ENCODE measurements around the gene C1orf116.

The C1orf116 gene

DNA sequence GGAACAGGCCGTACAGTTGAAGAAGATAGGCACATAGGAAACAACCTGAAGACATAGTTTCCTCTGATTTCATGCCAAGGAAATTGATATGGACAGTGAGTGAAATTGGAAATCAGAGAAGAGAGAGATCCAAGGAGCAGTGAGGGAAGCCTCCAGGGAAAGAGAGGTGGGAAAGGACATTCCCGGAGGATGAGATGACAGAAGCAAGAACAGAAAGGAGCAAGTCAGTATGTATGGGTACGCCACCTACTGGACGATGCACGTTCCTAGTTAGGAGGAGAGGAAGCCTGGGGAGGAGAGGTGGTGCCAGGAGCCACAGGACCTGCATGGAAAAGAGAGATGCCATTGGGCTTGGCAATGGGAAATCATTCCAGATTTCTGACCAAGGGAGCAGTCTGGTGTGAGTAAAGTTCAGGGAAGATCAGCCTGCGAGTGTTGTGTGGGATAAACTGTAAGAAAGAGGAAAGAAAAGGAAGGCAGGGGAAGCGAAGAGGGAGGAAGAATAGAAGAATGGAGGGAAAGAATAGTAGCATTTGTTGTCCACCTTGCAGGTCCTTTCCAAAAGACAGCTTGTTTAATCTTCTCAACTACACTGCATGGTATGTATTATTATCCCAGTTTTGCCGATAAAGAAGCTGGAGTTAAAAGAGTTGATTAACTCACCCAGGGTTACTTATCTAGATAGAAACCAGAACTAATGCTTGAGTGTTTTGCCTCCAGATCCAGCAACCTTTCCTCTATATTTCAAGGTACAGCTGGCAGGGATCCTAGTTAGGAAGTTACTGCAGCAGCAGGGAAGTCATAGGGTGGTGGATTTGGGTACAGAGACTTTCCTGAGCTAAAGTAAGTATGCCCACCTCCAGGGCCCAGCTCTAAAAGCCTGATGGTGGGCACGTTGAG lies 27.4 kb downstream of the C1orf116 start:
- no peaks in the 10 kb centered on the region; the same call in 1 of the 2 replicates for H3K27me3 ChIP-seq (ENCODE audit: control insufficient read depth, insufficient read depth, low read length)
- H3K4me1 ChIP-seq (ENCODE audit: control insufficient read depth, insufficient read depth, low read length) = peaks cover 3% of the 10 kb centered on the region
- no peaks in the 10 kb centered on the region for H3K36me3 ChIP-seq (ENCODE audit: control insufficient read depth, insufficient read depth, low read length)
- H3K9me3 ChIP-seq (ENCODE audit: control insufficient read depth, insufficient read depth, low read length) = no peaks in the 10 kb centered on the region
- no peak overlapping the region for H3K4me3 ChIP-seq (ENCODE audit: low read depth, low read length)
- no peak overlapping the region for H3K27ac ChIP-seq (ENCODE audit: low read depth, low read length)
- H3K9ac ChIP-seq (ENCODE audit: low read depth, low read length) = no peak overlapping the region

DNA sequence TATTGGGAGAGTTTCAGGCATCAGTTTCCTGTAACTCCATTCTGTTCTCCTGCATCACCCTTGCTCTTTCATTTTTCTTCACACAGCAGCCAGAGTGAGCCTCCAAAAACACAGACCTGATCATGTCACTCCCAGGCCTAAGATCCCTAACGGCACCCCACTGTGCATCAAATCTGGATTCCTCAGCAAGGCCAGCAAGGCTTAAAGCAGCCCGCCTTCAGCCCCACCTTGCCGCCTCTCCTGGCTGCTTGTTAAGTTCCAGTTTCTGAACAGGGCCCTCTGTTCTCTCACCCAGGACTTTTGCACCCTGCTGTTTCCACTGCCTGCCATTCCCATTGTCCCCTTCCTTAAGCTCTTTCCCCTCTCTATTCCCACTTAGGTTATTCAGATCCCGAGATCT lies 29.3 kb downstream of the C1orf116 start:
- Histone ChIP-seq H3K9ac (ENCODE audit: low read depth, low read length) (no peak overlapping the region), H3K9me3 (ENCODE audit: control insufficient read depth, insufficient read depth, low read length) (no peaks in the 10 kb centered on the region), H3K36me3 (ENCODE audit: control insufficient read depth, insufficient read depth, low read length) (no peaks in the 10 kb centered on the region), H3K27ac (ENCODE audit: low read depth, low read length) (no peak overlapping the region), H3K4me3 (ENCODE audit: low read depth, low read length) (no peak overlapping the region), H3K27me3 (ENCODE audit: control insufficient read depth, insufficient read depth, low read length) (no peaks in the 10 kb centered on the region; the same call in 1 of the 2 replicates), H3K4me1 (ENCODE audit: control insufficient read depth, insufficient read depth, low read length) (peaks cover 3% of the 10 kb centered on the region)

DNA sequence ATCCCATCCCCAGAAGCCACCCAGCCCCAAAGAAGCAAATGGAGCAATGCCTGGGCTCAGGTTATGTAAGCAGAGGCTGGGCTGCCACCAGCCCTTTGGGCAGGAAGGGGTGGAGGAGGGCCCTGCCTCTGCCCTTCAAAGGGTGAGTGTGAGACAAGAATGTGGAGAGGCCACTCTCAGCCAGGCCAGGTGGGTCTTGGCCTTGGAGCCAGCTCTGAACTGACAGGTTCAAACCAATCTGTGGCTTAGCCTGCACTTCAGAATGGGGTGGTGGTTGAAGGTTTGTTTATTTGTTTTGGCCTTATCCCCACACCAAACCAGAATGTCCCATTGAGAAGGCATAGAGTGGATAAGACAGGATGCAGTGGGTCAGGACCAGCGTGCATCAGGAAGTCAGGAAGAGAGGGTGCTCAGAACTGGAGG lies 29.8 kb downstream of the C1orf116 start:
- no peaks in the 10 kb centered on the region for H3K9me3 ChIP-seq (ENCODE audit: control insufficient read depth, insufficient read depth, low read length)
- peaks cover 3% of the 10 kb centered on the region for H3K4me1 ChIP-seq (ENCODE audit: control insufficient read depth, insufficient read depth, low read length)
- H3K27ac ChIP-seq (ENCODE audit: low read depth, low read length) = no peak overlapping the region
- no peak overlapping the region for H3K4me3 ChIP-seq (ENCODE audit: low read depth, low read length)
- no peaks in the 10 kb centered on the region; the same call in 1 of the 2 replicates for H3K27me3 ChIP-seq (ENCODE audit: control insufficient read depth, insufficient read depth, low read length)
- H3K9ac ChIP-seq (ENCODE audit: low read depth, low read length) = no peak overlapping the region
- H3K36me3 ChIP-seq (ENCODE audit: control insufficient read depth, insufficient read depth, low read length) = no peaks in the 10 kb centered on the region

DNA sequence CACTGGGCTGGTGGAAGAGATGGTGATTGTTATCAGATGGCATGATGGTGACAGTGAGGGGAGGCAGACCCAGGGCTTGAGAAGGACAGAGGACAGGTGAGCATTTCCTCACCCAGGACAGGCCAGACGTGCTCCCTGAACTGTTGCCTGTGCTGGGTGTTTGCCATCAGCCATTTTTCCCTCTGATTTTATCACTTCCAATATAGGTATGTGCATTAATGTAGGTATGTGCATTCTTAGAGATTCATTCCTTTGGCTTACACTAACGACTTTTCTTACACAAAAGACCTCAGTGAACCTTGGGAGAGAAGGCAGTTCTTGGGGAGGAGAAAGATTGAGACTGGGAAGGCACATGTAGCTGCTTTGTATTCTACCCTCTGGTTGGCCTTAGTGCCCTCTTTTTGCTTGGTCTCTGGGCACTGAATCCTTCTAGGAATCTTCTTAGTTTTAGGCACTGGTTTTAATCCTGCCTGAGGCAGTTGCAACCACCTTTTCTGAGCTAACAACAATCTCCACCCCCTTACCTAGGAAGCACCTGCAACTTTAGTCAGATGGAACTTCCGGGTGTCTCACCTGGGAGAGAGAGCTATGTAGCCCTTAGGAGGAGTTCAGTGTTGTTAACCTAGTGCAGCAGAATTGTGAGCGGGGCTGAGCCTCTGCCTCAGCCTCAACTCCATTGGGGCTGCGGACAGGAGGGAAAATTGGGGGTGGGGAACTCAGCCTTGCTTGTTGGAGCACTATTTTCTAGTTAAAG lies 30.9 kb downstream of the C1orf116 start:
- no peaks in the 10 kb centered on the region for H3K27me3 ChIP-seq (ENCODE audit: control insufficient read depth, insufficient read depth, low read length)
- H3K9me3 ChIP-seq (ENCODE audit: control insufficient read depth, insufficient read depth, low read length) = no peaks in the 10 kb centered on the region
- no peak overlapping the region for H3K4me3 ChIP-seq (ENCODE audit: low read depth, low read length)
- no peak overlapping the region for H3K9ac ChIP-seq (ENCODE audit: low read depth, low read length)
- no peaks in the 10 kb centered on the region for H3K36me3 ChIP-seq (ENCODE audit: control insufficient read depth, insufficient read depth, low read length)
- H3K27ac ChIP-seq (ENCODE audit: low read depth, low read length) = no peak overlapping the region
- H3K4me1 ChIP-seq (ENCODE audit: control insufficient read depth, insufficient read depth, low read length) = peaks cover 3% of the 10 kb centered on the region

DNA sequence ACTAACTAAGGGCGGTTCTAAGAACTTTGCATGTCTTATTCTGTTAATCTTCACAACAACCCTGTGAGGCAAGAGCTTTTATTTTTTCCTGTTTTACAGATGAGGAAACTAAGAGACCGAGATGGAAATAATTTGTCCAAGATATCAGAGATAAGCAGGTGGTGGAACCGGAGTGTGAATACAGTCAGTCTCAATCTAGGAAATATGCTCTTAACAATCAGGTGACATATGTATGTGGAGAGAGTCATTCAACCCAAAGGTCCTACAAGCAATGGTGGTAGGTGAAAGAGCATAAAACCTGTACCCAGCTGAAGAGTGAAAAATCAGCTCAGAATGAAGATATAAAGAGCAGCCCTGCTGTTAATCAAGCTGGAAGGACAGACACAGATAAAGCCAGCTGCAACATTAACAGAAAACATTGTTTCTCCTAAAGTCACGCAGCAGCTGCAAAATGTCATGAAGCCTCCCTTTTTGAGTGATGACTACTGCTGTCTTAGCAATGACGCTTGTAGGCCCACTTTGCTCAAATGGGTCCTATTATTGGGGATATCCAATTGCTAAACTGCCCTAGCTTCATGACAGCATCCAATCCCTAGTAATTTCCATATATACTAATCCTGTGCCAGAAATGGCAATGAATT lies 31.8 kb downstream of the C1orf116 start:
- no peaks in the 10 kb centered on the region for H3K36me3 ChIP-seq (ENCODE audit: control insufficient read depth, insufficient read depth, low read length)
- H3K4me1 ChIP-seq (ENCODE audit: control insufficient read depth, insufficient read depth, low read length) = peaks cover 3% of the 10 kb centered on the region
- no peak overlapping the region for H3K27ac ChIP-seq (ENCODE audit: low read depth, low read length)
- no peaks in the 10 kb centered on the region for H3K9me3 ChIP-seq (ENCODE audit: control insufficient read depth, insufficient read depth, low read length)
- no peak overlapping the region for H3K4me3 ChIP-seq (ENCODE audit: low read depth, low read length)
- H3K27me3 ChIP-seq (ENCODE audit: control insufficient read depth, insufficient read depth, low read length) = no peaks in the 10 kb centered on the region
- no peak overlapping the region for H3K9ac ChIP-seq (ENCODE audit: low read depth, low read length)

DNA sequence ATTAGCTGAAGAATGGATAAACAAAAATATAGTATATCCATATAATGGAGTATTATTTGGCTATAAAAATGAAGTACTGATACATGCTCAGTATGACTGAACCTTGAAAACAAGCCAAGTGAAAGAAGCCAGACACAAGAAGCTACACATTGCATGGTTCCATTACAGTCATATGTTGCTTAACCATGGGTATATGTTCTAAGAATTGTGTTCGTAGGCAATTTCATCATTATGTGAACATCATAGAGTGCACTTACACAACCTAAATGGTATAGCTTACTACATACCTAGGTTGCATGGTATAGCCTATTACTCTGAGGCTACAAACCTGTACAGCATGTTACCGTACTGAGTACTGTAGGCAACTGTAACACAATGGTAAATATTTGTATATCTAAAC lies 33.7 kb downstream of the C1orf116 start:
- Histone ChIP-seq H3K4me3 (ENCODE audit: low read depth, low read length) (no peak overlapping the region), H3K9me3 (ENCODE audit: control insufficient read depth, insufficient read depth, low read length) (no peaks in the 10 kb centered on the region), H3K36me3 (ENCODE audit: control insufficient read depth, insufficient read depth, low read length) (no peaks in the 10 kb centered on the region), H3K27ac (ENCODE audit: low read depth, low read length) (no peak overlapping the region), H3K9ac (ENCODE audit: low read depth, low read length) (no peak overlapping the region), H3K27me3 (ENCODE audit: control insufficient read depth, insufficient read depth, low read length) (no peaks in the 10 kb centered on the region), H3K4me1 (ENCODE audit: control insufficient read depth, insufficient read depth, low read length) (no peaks in the 10 kb centered on the region; the same call in 1 of the 2 replicates)

DNA sequence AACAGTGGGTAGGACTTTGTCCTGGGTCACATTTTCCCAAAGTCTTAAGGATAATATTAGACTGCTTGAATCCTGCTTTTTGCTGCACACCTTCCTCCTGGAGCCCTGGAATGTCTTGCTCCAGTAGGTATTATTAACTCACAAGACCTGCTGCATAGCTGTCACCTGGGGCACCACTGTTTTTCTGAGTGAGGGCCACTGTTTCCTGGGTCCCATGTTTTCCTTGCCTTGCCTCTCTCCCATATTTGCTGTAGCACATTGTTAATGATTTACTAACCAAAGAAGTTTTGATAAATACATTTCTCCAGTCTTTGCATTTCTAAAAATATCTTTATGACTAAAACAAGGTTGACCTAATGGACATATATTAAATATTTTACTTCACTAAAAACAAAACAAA lies 39.8 kb downstream of the C1orf116 start:
- Histone ChIP-seq H3K4me1 (ENCODE audit: control insufficient read depth, insufficient read depth, low read length) (no peaks in the 10 kb centered on the region), H3K36me3 (ENCODE audit: control insufficient read depth, insufficient read depth, low read length) (no peaks in the 10 kb centered on the region), H3K27me3 (ENCODE audit: control insufficient read depth, insufficient read depth, low read length) (no peaks in the 10 kb centered on the region), H3K27ac (ENCODE audit: low read depth, low read length) (no peak overlapping the region), H3K4me3 (ENCODE audit: low read depth, low read length) (no peak overlapping the region), H3K9me3 (ENCODE audit: control insufficient read depth, insufficient read depth, low read length) (no peaks in the 10 kb centered on the region), H3K9ac (ENCODE audit: low read depth, low read length) (no peak overlapping the region)

DNA sequence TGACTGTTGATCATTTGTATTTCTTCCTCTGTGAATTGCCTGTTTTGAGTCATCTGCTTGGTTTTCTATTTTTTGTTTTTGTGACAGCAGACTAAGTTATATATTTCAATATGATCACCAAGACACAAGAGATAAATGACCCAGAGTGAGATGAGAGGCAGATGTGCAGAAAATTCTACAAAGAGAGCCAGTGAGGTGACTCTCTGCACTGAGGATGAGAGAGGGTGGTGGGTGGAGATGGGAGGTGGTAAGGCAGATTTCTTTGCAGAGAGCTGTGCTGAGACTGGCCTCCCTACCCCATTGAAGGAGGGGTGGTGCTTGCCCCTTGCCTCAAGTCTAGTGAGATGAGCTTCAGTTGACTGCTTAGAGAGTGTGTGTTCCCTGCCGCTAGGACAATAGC lies 44.7 kb downstream of the C1orf116 start:
- peaks cover 20% of the 10 kb centered on the region for H3K4me1 ChIP-seq (ENCODE audit: control insufficient read depth, insufficient read depth, low read length)
- H3K4me3 ChIP-seq (ENCODE audit: low read depth, low read length) = no peak overlapping the region
- H3K36me3 ChIP-seq (ENCODE audit: control insufficient read depth, insufficient read depth, low read length) = no peaks in the 10 kb centered on the region
- H3K27me3 ChIP-seq (ENCODE audit: control insufficient read depth, insufficient read depth, low read length) = peaks cover 7% of the 10 kb centered on the region
- H3K27ac ChIP-seq (ENCODE audit: low read depth, low read length) = no peak overlapping the region
- no peaks in the 10 kb centered on the region for H3K9me3 ChIP-seq (ENCODE audit: control insufficient read depth, insufficient read depth, low read length)
- H3K9ac ChIP-seq (ENCODE audit: low read depth, low read length) = no peak overlapping the region

DNA sequence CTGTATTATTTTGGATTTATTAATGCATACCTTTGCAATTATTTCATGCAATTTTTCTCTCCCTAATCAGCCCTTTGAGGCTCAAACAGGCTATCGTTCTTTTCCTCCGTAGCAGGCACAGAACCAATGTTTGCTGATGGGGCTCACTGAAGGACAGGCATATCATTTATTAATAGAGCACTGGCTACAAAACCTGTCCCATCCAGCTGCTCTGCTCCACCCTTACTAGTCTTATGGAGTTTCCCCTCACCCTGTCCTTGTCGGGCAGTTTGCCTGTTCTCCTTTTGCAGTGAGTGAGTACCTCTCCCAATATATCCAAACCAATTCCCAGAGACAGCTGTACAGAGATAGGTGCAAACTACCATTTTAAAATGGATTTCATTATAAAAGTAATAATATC lies 45.7 kb downstream of the C1orf116 start:
- Histone ChIP-seq H3K4me1 (ENCODE audit: control insufficient read depth, insufficient read depth, low read length) (peaks cover 20% of the 10 kb centered on the region), H3K27me3 (ENCODE audit: control insufficient read depth, insufficient read depth, low read length) (peaks cover 7% of the 10 kb centered on the region), H3K4me3 (ENCODE audit: low read depth, low read length) (no peak overlapping the region), H3K9me3 (ENCODE audit: control insufficient read depth, insufficient read depth, low read length) (no peaks in the 10 kb centered on the region), H3K27ac (ENCODE audit: low read depth, low read length) (no peak overlapping the region), H3K36me3 (ENCODE audit: control insufficient read depth, insufficient read depth, low read length) (no peaks in the 10 kb centered on the region), H3K9ac (ENCODE audit: low read depth, low read length) (no peak overlapping the region)

DNA sequence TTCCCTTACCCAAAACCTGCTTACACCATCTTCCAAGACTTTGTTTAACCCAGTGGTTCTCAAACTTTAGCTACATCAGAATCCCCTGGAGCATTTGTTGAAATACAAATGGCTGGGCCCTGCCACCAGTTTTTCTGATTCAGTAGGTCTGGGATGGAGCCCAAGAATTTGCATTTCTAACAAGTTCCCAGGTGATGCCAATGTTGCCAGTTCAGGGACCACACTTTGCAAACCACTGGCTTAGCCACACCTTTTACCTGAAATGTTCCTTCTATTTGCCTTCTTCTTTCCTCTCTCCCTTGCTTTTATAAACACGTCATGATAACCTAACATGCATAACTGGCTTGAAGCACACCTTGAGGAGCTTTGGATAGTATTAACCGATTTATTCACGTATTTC lies 46.2 kb downstream of the C1orf116 start:
- Histone ChIP-seq H3K27ac (ENCODE audit: low read depth, low read length) (no peak overlapping the region), H3K4me3 (ENCODE audit: low read depth, low read length) (no peak overlapping the region), H3K9me3 (ENCODE audit: control insufficient read depth, insufficient read depth, low read length) (no peaks in the 10 kb centered on the region), H3K36me3 (ENCODE audit: control insufficient read depth, insufficient read depth, low read length) (no peaks in the 10 kb centered on the region), H3K9ac (ENCODE audit: low read depth, low read length) (no peak overlapping the region), H3K4me1 (ENCODE audit: control insufficient read depth, insufficient read depth, low read length) (peaks cover 20% of the 10 kb centered on the region), H3K27me3 (ENCODE audit: control insufficient read depth, insufficient read depth, low read length) (peaks cover 7% of the 10 kb centered on the region)
